ENCODE results near the gene FOXD4L3. TPM values are rescaled to one million over a fixed set of nuclear protein-coding genes. Genes with fewer than 3 reads are reported as not detected.
A peak's percentile ranks its signal among the peaks of the same experiment; 100 is the strongest.
"Not testable (repeated sequence)": the region's sequence is repeated elsewhere in the genome, so short reads cannot be mapped to it uniquely, and the experiment has no call there.

Gene FOXD4L3
- total RNA-seq, 1 experiment from 2014 or later = not detected

DNA sequence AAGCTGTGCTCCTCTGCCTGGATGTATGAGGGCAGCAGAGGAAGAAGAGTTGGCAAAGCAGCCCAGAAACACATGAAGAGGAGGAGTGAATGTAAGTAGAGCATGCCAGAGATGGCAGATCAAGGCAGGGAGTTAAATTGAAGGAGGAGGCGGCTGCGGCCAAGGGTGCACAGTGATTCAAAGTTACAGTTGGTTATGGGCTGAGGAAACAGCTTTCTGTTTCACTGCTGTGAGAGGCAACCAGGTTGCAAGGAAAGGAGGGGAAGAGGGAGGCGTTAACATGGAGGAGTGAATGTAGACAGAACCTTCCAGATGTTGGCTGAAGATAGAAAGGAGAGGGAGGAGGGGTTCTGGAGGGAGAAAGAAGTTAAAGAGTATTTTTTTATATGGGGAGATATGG lies 33.3 kb downstream of the FOXD4L3 start:
- not testable (repeated sequence) for H3K27ac ChIP-seq (ENCODE audit: insufficient read length, low read depth, low read length); H3K4me3 Mint-ChIP-seq; H2BK5ac ChIP-seq (ENCODE audit: insufficient read length, low read length); H4K91ac ChIP-seq (ENCODE audit: insufficient read length, low read depth, low read length); H4K20me1 ChIP-seq (ENCODE audit: control insufficient read depth, insufficient read depth, insufficient read length); H3K23ac ChIP-seq (ENCODE audit: insufficient read length, low read depth, low read length); H3K23me2 ChIP-seq (ENCODE audit: insufficient read length, low read depth, low read length, poor library complexity, severe bottlenecking); H2AK5ac ChIP-seq (ENCODE audit: insufficient read length, low read length); H2BK15ac ChIP-seq (ENCODE audit: low read depth, low read length); H3K9me3 ChIP-seq (ENCODE audit: control insufficient read depth, low read depth, low read length); H4K8ac ChIP-seq (replicated peaks; ENCODE audit: insufficient read length, low read depth, low read length); H3K9ac ChIP-seq (ENCODE audit: extremely low read depth, insufficient read length, low read length); H3K36me3 Mint-ChIP-seq (ENCODE audit: insufficient read depth in 1 of 3, low read depth in 3 of 3); H3T11ph ChIP-seq (ENCODE audit: low read length); H3K18ac ChIP-seq (ENCODE audit: insufficient read length, low read depth, low read length); DNase-seq; H3K14ac ChIP-seq (ENCODE audit: insufficient read depth, low read length); H3K56ac ChIP-seq (ENCODE audit: insufficient read length, low read depth, low read length); H4K5ac ChIP-seq (ENCODE audit: insufficient read length, low read depth, low read length); H2AFZ ChIP-seq (ENCODE audit: low read length); H3K4me2 ChIP-seq (ENCODE audit: insufficient read depth, insufficient read length, low read length); H2BK120ac ChIP-seq (ENCODE audit: low read depth, low read length, poor library complexity, severe bottlenecking); H3K4me1 Mint-ChIP-seq; H3K79me2 ChIP-seq (ENCODE audit: insufficient read depth, low read length); H3K4me1 ChIP-seq (ENCODE audit: insufficient read depth, low read length); H2BK20ac ChIP-seq (ENCODE audit: low read depth, low read length, poor library complexity, severe bottlenecking); H3K4ac ChIP-seq (ENCODE audit: low read depth, low read length); H2BK12ac ChIP-seq (ENCODE audit: insufficient read length, low read depth, low read length); H3K9me3 Mint-ChIP-seq; H3K27me3 ChIP-seq (ENCODE audit: insufficient read depth, low read length); H3K79me1 ChIP-seq (ENCODE audit: insufficient read depth, low read depth, low read length, poor library complexity, severe bottlenecking)
- Mint-ChIP-seq H3K27ac (peak overlapping the region in 1 of 3 experiments; percentile 67; a peak in 1 of 7 replicates), H3K27me3 (ENCODE audit: low read depth) (peaks cover 35% of the 10 kb centered on the region)
- no CpG with 5 or more reads among the region's 3 CpGs for WGBS (ENCODE audit: extremely low coverage, insufficient read length, low lambda C conversion rate)

DNA sequence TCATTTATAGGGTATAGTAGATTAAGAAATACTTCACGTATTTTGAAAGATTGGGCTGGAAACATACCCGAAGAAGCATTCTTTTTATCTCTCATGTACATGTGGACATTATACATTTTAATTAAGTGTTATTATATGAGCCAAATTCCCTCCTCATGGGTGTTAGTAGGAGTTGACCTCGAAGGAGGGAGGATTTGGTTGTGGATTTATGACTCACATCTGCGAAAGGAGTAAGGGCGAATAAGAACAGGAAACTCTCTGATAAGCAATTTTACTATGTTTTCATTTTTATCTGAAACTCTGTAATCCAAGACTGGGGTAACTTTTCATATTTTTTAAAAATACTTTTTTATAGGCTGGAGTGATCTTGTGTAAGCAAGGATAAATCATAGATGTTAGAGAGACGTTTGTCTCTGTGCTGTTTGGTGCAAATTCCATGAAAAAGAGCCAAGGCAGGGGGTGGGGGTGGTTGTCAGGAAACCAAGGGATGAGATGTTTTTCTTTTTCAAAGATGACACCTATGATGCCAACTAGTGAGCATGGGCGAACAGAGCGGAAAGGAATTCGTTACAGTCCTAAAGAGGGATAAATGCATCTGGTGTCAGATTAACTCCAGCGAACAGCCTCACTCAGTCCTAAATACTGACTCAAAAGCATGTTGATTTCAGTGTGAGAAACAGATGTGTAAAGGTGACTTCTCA lies 34.1 kb downstream of the FOXD4L3 start:
- not testable (repeated sequence) for H3K79me1 ChIP-seq (ENCODE audit: insufficient read depth, low read depth, low read length, poor library complexity, severe bottlenecking); H3K36me3 Mint-ChIP-seq (ENCODE audit: insufficient read depth in 1 of 3, low read depth in 3 of 3); H2AK5ac ChIP-seq (ENCODE audit: insufficient read length, low read length); H3K9me3 Mint-ChIP-seq; H3K56ac ChIP-seq (ENCODE audit: insufficient read length, low read depth, low read length); H2BK20ac ChIP-seq (ENCODE audit: low read depth, low read length, poor library complexity, severe bottlenecking); H3K27ac ChIP-seq (ENCODE audit: insufficient read length, low read depth, low read length); DNase-seq; H2AFZ ChIP-seq (ENCODE audit: low read length); H3K79me2 ChIP-seq (ENCODE audit: insufficient read depth, low read length); H3K18ac ChIP-seq (ENCODE audit: insufficient read length, low read depth, low read length); H3K4ac ChIP-seq (ENCODE audit: low read depth, low read length); H3K9ac ChIP-seq (ENCODE audit: extremely low read depth, insufficient read length, low read length); H2BK5ac ChIP-seq (ENCODE audit: insufficient read length, low read length); H2BK15ac ChIP-seq (ENCODE audit: low read depth, low read length); H2BK12ac ChIP-seq (ENCODE audit: insufficient read length, low read depth, low read length); H3K4me1 ChIP-seq (ENCODE audit: insufficient read depth, low read length); H3K4me2 ChIP-seq (ENCODE audit: insufficient read depth, insufficient read length, low read length); H3K27ac Mint-ChIP-seq; H4K20me1 ChIP-seq (ENCODE audit: control insufficient read depth, insufficient read depth, insufficient read length); H4K5ac ChIP-seq (ENCODE audit: insufficient read length, low read depth, low read length); H3K4me1 Mint-ChIP-seq; H2BK120ac ChIP-seq (ENCODE audit: low read depth, low read length, poor library complexity, severe bottlenecking); H3K23ac ChIP-seq (ENCODE audit: insufficient read length, low read depth, low read length); H3T11ph ChIP-seq (ENCODE audit: low read length); H4K8ac ChIP-seq (replicated peaks; ENCODE audit: insufficient read length, low read depth, low read length); H3K4me3 Mint-ChIP-seq; H3K9me3 ChIP-seq (ENCODE audit: control insufficient read depth, low read depth, low read length); H3K14ac ChIP-seq (ENCODE audit: insufficient read depth, low read length); H3K27me3 ChIP-seq (ENCODE audit: insufficient read depth, low read length); H3K23me2 ChIP-seq (ENCODE audit: insufficient read length, low read depth, low read length, poor library complexity, severe bottlenecking); H4K91ac ChIP-seq (ENCODE audit: insufficient read length, low read depth, low read length)
- peaks cover 38% of the 10 kb centered on the region for H3K27me3 Mint-ChIP-seq (ENCODE audit: low read depth)
- no CpG with 5 or more reads among the region's 10 CpGs for WGBS (ENCODE audit: extremely low coverage, insufficient read length, low lambda C conversion rate)

Measured in H9 (cell line).